Measurements from ENCODE around the gene COG2.
"Not testable (repeated sequence)": the region's sequence is repeated elsewhere in the genome, so short reads cannot be mapped to it uniquely, and the experiment has no call there.

Gene COG2, protein sequence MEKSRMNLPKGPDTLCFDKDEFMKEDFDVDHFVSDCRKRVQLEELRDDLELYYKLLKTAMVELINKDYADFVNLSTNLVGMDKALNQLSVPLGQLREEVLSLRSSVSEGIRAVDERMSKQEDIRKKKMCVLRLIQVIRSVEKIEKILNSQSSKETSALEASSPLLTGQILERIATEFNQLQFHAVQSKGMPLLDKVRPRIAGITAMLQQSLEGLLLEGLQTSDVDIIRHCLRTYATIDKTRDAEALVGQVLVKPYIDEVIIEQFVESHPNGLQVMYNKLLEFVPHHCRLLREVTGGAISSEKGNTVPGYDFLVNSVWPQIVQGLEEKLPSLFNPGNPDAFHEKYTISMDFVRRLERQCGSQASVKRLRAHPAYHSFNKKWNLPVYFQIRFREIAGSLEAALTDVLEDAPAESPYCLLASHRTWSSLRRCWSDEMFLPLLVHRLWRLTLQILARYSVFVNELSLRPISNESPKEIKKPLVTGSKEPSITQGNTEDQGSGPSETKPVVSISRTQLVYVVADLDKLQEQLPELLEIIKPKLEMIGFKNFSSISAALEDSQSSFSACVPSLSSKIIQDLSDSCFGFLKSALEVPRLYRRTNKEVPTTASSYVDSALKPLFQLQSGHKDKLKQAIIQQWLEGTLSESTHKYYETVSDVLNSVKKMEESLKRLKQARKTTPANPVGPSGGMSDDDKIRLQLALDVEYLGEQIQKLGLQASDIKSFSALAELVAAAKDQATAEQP

DNA sequence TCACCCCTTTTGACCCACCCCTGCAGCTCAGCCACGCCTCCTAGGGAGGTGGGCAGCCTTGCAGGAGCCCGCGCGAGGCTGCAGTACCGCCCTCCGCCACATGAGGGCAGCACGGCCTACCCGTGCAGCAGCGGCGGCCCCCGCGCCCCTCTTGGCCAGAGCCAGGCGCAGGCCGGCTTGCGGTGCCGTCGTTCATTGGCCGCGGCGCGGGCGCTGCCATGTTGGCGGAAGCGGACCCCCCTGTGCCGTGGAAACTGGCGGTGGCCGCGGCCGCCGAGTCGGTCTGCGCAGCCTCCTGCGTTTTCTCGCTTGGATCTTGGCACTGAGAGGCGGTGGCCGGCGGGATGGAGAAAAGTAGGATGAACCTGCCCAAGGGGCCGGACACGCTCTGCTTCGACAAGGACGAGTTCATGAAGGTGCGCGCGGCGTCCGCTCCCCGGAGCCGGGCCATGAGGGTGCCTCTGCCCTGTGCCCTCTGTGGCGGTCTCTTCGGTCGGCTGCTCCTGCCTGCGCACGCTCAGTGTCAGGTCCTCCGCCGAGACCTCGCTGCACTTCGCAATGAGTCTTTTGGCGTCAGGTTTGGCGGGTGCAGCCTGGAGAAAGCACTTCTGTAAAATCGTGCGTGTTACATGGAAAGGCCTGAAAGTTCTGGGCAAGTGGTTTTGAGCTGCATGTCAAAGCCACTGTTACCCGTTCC, at the start of gene COG2:
TSS of gene COG2 (plus strand) at position 219 of the 697 bp plus-strand sequence. CDS start at position 345, 126 bp downstream.
- DNase-seq (ENCODE audit: low spot score), result peak; percentile 100

DNA sequence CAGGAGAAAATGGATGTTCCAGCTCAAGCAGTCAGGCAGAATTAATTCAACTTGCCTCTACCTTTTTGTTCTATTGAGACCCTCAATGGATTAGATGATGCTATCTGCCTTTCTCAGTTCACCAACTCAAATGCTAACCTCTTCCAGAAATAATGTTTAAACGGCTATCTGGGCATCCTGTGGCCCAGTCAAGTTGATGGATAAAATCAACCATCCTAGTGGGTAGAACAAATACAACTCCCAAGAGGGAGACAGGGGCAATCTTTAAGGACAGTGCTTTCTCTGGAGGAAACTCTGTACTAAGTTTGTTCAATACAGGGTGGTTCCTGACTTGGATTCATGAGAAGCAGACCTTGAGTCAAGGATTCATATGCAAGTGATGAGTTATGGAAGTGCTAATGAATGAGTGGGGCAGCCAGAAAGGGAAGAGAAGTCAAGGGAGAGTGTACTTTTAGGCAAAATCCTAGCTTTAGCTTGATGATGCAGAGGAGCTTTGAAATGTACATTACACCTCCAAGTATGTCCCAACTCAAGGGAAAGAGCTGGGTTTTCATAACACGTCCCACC, 49.4 kb upstream of the COG2 start:
- no peak for DNase-seq (ENCODE audit: low spot score)

DNA sequence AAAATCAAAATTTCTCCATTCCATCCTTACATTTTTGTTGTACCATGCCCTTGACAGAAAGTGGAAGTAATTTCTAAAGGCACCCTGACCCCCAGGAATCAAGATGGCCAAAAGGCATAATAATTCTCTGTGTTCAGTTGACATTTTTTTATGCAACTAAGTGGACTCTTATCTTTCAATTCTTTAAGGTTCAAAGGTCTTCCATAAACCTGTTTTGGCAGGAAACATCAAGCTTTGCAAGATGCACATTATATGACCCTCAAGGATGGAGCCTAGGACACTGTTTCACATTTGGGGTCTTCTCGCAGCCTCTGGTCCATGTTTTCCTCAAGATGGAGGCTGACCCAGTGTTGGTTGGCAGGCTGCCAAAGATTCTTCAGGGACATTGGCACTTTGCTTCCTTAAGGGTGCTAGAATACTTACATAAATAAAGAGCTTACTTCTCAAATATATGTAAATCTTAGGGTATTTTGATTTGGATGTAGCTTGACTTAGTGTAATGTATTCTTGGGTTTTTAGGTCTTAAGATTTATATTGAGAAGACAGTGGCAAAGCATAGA, 48.0 kb upstream of the COG2 start:
- no peak for DNase-seq (ENCODE audit: low spot score)

DNA sequence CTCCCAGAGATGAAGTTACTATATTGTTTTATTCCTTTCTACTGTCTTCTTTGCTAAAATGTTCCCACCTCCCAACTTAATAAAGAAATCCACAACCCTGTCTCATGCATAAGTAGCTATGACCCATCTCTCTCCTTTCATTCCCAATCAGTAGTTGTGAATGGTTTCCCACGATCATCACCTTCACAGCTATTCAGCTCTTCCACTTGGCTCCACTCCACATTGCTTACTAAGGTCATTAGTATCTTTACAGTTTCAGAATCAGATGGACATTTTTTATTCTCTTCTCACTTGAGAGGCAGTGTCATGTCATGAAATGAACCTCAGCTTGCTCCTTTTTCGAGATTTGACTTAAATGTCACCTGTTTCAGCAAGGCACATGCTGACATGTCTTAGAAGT, 47.1 kb upstream of the COG2 start:
- no peak for DNase-seq (ENCODE audit: low spot score)

DNA sequence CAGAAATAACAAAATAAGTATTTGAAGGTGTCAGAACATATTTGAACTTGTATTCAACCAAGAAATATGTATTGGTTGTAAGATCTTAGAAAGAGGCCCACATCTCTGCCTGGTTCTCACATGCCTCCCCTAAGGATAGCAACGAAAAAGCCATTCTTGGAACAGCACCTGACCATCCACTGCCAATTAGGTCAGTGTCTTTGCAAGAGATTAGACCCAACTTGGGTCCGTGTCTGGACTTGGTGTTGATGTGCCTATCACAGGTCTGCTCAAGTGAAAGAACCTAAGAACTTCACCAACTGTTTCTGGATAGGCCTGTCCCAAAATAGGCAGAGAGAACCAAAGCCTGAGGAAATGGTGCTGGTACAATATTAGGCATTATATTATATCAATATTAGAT, 46.0 kb upstream of the COG2 start:
- DNase-seq (ENCODE audit: low spot score), result no peak

DNA sequence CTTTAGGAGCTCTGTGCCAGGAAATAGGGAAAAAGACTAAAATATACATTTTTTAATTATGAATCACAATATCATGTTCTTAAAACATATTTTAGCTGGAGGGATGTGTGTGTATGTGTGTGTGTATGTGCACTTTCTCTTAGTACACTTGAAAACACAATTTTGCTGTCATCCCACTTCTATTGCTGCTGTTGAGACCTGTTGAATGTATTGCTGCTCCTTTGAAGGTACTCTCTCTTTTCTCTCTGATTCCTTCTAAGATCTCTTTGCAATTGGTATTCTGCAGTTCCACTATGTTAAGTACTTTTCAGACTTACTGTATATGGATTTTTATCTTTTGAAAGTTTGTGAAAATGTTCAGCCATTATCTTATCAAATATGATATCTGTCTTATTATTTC, 43.5 kb upstream of the COG2 start:
- DNase-seq (ENCODE audit: low spot score), result no peak

DNA sequence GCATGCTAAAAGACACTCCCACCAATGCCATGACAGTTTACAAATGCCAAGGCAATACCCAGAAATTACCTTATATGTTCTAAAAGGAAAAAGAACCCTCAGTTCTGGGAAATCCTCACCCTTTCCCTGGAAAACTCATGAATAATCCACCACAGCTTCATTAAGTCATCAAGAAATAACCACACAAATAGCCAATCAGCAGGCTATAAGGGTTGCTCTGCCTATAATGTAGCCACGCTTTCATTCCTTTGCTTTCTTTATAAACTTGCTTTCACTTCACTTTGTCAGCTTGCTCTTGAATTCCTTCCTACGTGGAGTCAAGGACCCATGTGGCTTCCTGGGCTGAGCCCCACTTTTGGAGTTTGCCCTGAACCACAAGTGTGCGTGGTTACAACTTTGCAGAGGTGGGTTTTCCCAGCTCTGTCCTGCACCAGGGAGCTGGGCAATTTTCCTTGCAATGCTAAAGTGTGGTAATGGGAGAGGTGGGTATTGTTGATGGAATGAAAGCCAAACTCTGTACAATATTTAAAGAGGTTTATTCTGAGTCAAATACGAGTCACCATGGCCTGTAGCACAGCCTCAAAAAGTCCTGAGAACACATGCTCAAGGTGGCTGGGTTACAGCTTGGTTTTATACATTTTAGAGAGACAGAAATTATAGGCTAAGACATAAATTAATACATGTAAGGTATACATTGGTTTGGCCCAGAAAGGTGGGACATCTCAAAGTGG, 42.2 kb upstream of the COG2 start:
- DNase-seq (ENCODE audit: low spot score), result no peak

DNA sequence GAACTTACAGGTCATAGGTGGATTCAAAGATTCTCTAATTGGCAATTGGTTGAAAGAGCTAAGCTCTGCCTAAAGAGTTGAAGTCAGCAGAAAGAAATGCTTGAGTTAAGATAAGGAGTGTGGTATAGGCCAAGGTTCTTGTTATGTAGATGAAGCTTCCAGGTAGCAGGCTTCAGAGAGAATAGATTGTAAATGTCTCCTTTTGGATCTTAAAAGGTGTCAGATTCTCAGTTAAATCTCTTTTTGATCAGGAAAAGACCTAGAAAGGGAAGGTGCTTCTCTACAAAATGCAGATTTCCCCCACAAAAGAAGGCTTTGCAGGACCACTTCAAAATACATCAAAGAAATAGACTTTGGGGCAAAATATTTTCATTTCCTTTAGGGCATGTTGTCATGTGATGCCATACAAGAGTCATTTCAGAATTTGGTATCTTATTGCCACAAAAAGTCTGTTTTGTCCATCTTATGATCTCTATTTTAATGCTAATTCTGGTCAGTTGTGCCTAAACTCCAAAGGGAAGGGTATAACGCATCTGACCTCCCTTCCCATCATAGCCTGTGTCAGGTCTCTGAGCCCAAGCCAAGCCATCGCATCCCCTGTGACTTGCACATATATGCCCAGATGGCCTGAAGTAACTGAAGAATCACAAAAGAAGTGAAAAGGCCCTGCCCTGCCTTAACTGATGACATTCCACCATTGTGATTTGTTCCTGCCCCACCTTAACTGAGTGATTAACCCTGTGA, 41.5 kb upstream of the COG2 start:
- DNase-seq (ENCODE audit: low spot score), result not testable (repeated sequence)

DNA sequence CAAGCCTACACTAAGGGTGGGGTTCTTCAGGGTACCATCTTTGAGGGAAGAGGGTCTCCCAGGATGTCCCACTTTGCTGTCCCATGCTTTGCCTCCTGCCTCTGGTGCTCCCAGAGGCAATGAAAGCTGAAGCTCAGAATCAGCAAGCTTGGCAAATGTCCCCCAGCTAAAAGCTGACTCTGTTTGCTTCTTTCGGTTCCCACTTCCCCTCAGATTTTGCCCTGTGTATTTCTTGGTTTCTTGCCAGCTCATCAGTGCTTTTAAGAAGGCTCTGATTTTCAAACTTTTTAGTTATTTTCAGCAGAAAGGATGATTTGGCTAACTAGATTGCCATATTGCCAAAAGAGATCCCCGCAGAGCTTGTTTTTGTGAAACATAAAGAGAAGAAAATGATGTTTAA, 33.1 kb upstream of the COG2 start:
- no peak for DNase-seq (ENCODE audit: low spot score)

DNA sequence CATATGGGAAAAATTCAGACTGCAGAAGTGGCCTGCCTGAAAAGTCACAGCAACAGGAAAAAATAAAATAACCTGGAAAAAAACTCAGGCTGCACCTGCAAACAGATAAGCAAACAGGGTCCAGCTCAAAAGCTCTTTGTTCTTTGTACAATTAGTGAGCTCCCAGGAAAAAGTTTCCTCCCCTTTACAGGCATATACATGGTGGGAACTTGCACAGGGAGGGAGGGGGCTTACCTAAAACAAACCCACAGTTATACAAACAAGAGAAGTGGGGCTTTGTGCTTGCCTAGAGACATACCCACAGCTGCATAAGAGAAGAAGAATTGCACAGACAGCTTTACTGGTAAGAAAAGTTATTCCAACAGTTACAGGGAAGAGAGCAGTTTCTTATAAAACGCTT, 31.7 kb upstream of the COG2 start:
- DNase-seq (ENCODE audit: low spot score), result no peak

DNA sequence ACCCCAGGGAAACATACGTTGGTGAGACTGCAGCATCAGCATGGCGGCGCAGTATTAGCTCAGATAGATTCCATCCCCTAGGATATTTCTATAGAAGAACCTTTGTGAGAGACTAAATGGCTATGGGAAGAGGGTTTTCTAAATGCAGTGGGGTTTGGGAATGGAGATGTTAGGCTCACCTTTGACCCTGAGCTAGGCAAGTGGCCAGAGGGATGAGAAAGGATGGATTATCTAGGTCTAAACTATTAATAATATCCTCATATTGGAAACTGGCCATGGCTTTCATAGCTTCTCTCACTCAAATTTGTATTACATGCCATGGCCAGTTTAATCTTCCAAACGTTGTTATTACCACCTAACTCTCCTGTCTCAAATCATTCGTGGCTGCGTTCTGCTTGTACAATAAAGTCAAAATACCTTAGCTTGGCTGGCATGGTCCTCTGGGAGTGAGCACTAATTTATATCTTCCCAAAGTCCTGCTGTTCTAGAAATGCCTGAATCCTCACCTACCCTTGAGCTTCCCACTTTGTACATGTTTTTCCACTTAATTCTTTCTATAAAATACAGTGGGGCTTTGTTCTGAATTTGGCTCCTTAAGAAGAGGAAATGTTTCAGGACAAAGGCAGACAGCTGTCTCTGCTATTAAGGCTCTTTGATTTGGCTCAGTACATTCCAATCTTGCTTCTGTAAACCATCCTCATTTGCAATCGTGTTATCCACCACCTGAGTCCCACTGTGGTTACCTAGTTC, 31.0 kb upstream of the COG2 start:
- no peak for DNase-seq (ENCODE audit: low spot score)

DNA sequence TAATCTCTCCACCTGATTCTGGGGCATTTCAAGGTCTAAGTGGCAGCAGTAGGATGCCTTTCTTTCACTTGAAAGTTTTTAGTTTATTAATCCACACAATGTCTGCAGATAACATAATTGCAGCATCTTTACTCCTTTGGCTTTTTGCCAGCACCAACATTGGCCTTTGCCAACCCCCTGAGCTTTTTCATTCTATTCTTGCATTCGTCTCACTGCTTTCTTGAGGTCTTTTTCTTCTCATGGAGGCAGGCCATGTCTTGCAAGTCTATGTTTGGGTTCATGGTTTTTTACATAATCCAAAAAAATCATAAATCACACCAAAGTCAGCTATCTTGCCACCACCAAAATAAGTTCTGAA, 30.4 kb upstream of the COG2 start:
- DNase-seq (ENCODE audit: low spot score), result no peak

DNA sequence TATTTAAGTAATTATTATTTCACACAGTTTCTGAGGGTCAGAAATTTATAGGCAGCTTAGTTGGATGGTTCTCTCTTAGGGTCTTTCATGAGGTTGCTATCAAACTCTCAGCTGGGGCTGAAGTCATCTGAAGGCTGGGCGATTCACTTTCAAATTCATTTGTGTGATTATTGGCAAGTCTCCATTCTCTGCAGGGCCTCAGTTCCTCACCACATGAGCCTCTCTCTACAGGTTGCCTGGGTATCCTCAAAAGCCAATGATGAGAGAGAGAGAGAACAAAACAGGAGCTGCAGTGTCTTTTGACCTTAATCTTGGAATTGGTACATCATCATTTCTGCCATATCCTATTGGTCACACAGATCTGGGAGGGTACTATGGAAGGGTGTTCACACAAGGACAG, 29.6 kb upstream of the COG2 start:
- no peak for DNase-seq (ENCODE audit: low spot score)

DNA sequence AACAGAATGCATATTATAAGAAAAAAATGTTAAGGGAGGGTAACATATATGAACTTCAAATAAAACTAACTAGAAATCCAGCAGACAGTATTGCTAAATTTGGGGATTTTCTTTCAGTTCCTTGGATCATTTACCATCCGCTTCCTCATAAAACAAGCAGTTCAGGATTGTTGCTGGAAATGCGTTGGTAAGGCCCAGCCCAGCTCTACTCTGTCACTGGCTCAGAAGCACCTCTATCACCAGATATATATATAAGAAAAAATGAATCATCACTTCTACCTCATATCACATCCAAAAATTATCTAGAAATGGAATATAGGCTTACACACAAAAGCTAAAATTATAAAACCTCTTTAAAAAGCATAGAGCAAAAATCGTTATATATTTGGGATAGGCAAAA, 28.2 kb upstream of the COG2 start:
- DNase-seq (ENCODE audit: low spot score), result no peak

DNA sequence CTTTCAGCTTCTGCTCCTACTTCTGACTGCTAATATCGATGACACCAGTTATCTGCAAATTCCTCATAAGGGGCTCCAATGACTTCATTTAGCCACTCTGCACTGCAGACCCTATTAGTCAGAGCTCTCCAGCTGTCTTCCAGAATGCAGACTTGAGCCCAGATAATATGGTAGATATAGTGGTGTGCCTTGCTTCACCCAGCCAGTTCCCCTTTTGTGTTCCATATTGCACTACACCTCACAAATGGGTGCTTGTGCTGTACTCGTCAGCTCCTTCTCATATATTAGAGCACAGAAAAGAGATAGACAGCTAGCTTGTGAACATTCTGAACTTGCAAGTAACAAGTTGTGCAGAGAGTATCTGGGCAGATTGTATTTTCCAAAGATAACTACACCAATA, 23.7 kb upstream of the COG2 start:
- DNase-seq (ENCODE audit: low spot score), result no peak

DNA sequence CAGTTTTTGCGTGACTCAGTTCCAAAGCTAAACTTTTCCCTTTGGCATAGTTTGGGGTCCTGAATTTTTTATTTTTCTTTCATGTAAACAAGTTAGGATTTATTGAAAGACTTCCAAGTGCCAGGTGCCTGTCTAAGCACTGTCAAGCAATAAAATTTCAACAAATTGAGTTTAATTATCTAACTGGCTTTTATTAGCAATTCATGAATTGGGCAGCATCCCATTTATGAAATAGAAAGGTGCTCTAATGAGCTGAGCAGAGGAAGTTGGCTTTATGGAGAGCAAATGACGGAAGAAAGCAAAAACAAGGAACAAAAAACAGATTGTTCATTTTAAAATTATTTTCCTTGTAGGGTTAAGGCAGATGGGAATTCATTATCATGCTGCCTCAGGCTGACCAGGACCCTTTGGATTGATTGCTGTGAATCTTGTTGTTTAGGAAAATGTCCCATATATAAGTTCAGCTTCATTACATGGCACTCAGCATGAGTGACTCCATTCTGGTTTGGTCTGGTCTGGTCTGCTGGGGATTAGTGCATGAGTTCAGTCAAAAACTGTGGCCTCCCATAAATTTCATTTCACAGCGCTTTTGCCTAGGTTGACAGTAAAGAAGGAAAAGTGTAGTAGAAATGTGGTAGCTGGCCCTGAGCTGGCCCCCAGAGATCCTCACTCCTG, 21.5 kb upstream of the COG2 start:
- no peak for DNase-seq (ENCODE audit: low spot score)

DNA sequence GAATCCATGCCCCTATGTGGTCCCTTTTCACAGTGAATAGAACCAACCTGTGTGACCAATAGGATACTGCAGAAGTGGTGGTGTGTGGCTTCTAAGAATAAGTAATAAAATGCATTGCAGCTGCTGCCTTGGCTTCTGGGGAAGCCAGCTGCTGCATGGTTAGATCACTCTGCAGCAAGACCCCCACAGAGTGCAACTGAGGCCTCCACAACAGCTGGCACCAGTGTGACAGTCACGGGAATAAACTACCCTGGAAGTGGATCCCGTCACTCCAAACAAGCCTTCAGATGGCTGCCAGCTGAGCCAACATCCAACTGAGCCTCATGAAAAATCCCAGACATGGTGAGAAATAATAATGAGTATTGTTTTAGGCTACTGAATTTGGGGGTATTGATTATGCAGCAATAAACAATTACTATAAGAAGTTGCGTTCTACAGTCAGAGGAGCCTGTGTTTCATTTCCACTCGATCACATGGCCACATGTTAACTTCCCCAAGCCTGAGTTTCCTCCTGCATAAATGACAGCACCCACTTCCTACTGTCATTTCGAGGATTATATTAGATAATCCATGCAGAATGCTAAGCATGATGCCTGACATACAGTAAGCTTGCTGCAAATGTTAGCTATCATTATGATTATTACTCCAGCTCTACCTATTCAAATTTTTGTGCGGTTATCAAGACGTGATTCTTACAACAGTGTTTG, 20.8 kb upstream of the COG2 start:
- no peak for DNase-seq (ENCODE audit: low spot score)

DNA sequence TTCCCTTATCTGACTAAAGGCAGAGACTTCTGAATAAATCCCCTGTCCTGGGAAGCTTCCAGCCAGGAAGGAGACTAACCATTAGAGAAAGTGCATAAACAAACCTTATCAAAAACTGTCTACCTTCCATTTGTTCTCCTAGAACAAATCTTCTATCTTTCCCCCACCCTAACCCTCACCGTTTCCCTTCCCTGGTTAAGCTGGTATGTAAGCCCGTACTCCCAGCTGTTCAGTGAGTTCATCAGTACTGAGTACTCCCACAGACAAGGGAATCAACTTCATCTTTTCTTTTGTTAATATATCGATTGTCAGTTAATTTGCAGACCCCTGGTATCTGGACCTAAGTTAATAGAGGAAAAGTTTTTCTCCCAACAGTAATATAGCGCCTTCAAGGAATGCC, 20.1 kb upstream of the COG2 start:
- no peak for DNase-seq (ENCODE audit: low spot score)

DNA sequence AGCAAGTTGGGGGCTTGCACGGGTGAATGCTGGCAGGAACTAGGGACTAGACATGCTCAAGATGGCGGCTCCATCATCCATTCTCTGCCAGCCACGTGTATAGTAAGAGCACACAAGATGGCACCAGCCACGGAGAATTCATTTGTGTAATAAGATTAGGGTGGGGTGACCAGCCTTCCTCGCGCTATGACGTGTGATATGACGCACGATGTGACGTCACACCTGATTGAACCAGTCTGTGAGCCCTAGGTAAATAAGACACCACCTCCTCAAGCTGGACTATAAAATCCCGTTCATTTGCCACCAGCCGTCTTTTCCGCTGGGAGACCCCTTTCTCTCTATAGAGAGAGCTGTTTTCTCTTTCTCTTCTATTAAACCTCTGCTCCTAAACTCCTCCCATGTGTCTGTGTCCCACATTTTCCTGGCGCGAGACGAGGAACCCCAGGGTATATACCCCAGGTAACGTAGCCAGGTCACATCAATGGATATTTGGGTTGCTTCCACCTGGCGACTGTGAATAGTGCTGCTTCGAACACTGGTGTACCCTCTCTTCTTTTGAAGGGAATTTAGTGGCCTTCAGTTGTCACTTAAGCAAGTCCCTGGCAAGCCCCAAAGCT, 18.1 kb upstream of the COG2 start:
- no peak for DNase-seq (ENCODE audit: low spot score)

Data from iPS-NIHi11 (cell line).